Adrenal gland (tissue), 5 donors: ENCODE data around the gene DGAT2.

Experiments
- CTCF ChIP-seq, 6 experiments: fragments of 450-650 bp in 4 of 6; fragments of 200-600 bp in 2 of 6; sonication (generic) in 1 of 6; IDR thresholded peaks; 1 replicate in 5 of 6; 2 replicates in 1 of 6; pipeline versions ENCODE4 v1.5.1 to v1.8.0; 2016 to 2021; ENCODE audit warnings: antibody characterized with exemption in 6 of 6, mild to moderate bottlenecking in 2 of 6, moderate library complexity in 1 of 6
- POLR2A ChIP-seq, 2 donors: fragments of 450-650 bp; IDR thresholded peaks; one replicate each; pipeline ENCODE4 v1.6.1; 2017; ENCODE audit warnings: antibody characterized with exemption in 2 of 2, mild to moderate bottlenecking in 2 of 2, moderate library complexity in 1 of 2
- donor health status: DM: no; HTN: no; CAD: no.

GRCh38 chr11:75784506-75784905 lies 15.9 kb downstream of the DGAT2 start:
- TF ChIP-seq CTCF (IDR thresholded peaks at IDR 0.05): no peak
- no peak for TF ChIP-seq POLR2A (IDR thresholded peaks at IDR 0.05)
